NCI-H1694 treated with DMSO at 0.1 percent for 48 hours (cell line): Measurements from ENCODE around the gene MMP25.

Source experiments
- DNase-seq: peaks from one replicate; lab custom pipeline; 2025; lab: John Stamatoyannopoulos, UW

The MMP25 gene

DNA sequence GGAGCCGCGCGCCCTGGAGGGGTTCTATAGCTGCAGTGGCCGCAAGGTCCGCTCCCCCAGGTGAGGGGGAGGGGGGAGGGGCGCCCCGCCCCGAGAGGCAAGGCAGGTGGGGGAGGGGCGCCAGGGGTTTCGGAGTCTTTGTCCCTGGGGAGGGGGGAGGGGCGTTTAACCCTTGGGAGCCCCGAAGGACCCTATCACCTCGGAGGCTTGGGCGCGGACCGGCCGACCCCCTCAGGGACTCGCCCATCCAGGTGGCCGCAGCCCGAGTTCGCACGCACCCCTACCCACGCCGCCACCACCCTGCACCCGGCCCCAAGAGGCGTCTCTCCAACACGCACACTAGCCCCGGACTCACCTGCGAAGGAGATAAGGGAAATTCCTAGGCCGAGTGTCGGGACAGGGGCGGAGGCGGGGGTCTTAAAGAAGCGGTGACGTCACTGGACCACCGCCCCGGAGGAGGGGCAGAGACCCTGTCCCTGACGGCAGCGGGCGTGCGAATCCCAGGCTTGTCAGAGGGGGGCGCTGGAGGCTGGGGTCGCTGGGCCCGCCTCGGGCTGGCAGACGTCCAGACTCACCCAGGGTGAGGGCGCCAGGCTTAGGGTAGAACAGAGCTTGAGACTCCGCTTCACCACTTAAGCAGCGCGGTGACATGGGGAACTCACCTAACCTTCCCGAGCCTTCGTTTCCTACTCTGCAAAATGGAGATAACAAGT is 28.4 kb upstream of the MMP25 start, which contains the start of gene CLDN6:
TSS of gene CLDN6 (minus strand) at position 390 of the 713 bp plus-strand sequence. CDS start 2,162 bp downstream, outside the sequence.
- DNase-seq = peak; percentile 21

DNA sequence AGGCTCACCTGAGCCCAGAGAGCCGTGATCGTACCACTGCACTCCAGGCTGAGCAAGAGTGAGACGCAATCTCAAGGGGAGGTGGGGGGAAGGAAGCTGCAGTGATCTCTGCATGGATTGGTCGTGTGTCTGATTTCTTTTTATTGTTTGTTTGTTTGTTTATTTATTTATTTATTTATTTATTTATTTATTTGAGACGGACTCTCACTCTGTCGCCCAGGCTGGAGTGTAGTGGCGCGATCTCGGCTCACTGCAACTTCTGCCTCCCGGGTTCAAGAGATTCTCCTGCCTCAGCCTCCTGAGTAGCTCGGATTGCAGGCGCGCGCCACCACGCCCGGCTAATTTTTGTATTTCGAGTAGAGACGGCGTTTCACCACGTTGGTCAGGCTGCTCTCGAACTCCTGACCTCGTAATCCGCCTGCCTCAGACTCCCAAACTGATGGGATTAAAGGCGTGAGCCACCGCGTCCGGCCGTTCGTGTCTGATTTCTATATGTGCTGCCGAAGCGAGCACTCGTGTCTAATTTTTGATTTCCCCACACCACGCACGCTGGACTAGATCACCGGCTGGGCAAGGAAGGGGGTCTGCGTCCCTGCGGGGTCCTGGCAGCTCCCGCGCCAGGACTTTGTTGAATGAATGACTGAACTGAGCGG is 26.6 kb upstream of the MMP25 start:
- DNase-seq = no peak

DNA sequence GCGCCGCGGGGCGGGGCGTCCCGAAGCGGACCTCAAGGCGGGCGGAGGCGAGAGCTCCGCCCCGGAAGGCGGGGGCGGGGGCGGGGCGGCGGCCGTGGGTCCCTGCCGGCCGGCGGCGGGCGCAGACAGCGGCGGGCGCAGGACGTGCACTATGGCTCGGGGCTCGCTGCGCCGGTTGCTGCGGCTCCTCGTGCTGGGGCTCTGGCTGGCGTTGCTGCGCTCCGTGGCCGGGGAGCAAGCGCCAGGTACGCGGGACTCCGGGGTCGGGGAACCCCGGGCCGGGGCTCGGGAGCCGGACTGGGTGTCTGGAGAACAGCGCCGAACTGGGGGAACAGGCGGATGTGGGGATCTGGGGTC is 26.1 kb upstream of the MMP25 start, which contains the start of gene TNFRSF12A:
TSS of gene TNFRSF12A (plus strand) at position 122 of the 357 bp plus-strand sequence. CDS start at position 152, 30 bp downstream.
- DNase-seq = peak; percentile 28

DNA sequence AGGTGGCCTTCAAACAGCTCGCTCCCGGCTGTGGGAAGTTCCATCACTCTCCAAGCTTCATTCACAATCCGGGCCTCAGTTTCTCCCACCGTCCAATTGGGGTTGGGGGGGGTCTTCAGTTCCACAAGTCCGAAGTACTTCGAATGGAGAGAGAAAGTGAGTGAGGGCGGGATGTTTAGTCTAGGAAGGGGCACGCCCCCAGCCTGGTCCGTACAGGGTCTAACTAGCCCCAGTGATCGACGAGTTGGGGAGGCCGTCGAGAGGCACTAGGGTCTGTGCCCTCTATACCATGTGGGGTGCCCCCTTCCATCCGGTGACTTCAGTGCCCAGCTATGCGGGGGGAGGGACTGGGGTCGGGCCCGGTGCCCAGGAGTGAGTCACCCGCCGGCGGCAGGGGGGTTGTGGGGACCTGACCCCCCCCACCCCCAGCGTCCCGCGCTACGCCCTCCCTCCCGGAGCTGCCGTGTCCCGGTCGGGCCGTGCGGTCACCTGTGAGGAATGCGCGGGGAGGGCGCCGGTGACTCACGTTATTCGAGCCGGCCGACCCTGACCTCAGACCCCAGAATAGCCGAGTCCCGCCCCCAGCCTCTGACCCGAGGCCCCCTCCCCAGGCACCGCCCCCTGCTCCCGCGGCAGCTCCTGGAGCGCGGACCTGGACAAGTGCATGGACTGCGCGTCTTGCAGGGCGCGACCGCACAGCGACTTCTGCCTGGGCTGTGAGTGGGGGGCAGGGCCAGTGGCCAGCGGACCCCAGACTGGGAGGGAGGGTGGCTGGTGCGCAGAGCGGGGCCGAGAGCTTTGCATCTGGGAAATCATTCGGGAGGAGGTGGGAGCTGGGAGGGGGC is 25.5 kb upstream of the MMP25 start:
- DNase-seq = no peak

DNA sequence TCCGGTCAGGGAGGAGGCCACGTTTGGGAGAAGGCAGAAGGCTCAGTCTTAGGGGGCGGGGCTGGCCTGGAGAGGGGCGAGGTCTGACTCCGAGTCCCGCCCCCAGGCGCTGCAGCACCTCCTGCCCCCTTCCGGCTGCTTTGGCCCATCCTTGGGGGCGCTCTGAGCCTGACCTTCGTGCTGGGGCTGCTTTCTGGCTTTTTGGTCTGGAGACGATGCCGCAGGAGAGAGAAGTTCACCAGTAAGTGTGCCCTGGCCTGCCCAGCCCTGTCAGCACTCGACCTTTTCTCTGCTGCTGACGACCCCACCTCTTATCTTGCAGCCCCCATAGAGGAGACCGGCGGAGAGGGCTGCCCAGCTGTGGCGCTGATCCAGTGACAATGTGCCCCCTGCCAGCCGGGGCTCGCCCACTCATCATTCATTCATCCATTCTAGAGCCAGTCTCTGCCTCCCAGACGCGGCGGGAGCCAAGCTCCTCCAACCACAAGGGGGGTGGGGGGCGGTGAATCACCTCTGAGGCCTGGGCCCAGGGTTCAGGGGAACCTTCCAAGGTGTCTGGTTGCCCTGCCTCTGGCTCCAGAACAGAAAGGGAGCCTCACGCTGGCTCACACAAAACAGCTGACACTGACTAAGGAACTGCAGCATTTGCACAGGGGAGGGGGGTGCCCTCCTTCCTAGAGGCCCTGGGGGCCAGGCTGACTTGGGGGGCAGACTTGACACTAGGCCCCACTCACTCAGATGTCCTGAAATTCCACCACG is 24.7 kb upstream of the MMP25 start:
- no peak for DNase-seq

DNA sequence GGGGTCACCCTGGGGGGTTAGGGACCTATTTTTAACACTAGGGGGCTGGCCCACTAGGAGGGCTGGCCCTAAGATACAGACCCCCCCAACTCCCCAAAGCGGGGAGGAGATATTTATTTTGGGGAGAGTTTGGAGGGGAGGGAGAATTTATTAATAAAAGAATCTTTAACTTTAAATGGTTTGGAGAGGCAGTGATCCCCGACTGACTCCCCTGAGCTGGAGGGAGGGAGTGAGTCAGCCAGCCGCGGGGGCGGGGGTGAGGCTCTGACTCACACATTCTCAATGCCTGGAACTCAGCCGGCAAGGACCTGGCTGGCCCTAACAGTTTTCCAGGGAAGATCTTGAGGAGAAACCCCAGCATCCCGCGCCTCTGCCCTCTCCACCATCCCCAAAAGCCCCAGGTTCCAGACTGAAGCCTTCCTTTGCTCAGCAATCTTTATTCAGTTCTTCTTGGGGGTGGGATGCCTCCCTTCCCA is 24.1 kb upstream of the MMP25 start:
- DNase-seq = no peak

DNA sequence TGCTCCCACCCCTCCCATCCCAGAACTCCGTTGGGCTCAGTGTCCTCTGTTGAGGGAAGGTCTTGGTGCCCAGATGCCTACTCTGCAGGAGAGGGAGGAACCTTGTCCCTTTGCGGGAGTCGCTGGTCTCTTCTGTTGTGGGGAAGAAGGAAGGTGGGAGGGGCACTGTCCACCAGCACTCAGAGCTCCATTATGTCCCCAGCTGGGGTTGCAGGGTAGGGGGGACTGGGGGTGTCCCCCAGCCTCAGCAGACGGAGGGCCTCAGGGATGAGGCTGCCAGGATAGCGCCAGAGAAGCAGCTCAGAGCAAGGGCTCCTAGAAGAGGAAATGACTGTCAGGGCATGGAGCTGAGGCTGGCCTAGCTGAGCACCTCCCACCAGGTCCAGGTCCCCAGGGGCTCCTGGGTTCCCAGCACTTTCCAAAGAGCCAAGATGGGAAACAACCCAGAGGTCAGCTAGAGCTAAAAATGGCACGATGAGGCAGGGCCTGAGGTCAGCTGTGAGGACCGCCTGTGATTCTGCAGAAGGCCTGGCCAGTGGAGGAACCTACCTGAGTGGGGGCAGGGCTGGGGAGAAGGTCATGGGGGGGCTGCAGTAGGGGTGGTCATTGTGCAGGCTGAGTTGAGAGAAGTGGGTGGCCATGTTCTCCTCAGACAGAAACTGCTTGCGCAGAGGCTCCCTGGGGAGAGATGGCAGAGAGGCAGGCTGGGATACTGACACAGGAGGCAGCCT is 23.5 kb upstream of the MMP25 start:
- no peak for DNase-seq

DNA sequence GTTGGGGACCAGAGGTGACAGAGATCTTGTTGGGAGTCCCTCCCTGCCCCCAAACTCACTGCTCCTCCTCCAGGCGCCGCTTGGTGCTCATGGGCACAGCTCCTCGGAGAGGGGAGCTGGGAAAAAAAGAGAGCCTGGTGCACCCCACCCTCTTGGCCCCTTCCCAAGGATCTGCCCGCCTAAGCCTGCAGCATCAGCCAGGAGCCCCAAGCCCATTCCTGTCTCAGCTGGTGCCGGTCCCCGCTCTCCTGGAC is 23.0 kb upstream of the MMP25 start:
- DNase-seq = peak; percentile 12

DNA sequence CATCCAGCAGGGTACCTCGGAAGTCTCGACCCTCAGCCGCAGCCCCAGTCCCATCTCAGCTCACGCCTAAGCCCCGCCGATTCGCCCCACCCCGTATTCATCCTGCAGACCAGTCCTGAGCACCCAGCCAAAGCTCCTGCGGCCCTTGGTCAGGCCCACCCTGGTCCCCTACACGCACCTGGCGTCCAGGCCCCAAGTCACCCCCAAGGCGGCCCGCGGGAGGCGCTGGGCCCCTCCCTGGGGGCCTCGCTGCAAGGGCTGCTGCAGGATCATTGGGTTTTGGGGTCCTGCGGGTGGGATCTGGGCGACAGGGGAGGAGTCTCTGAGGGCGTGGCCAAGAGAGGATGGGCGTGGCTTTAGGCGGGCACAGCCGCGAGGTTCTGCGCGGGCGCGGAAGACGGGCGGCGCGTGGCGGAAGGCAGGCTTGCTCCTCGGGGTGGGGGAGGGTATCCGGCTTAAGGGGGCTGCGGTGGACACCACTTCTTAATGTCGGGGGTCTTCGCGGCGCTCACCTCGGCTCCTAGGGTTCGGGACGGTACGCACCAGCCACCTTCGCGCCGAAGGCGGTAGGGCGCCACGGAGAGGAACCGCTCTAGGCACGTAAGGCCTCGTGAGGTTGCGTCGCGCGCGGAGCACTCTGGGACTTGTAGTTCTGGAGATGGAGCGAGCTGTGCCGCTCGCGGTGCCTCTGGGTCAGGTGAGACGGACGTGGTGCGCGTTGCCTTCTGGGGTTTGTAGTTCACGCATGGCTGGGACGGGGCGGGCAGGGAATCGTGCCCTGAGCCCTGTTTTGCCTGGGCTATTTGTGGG is 22.5 kb upstream of the MMP25 start, which contains the start of the genes HCFC1R1 and THOC6:
TSS of gene HCFC1R1 (minus strand) at position 274 of the 810 bp plus-strand sequence. CDS start at position 273, 1 bp downstream.
TSS of gene THOC6 (plus strand) at position 367 of the 810 bp plus-strand sequence. CDS start at position 659, 292 bp downstream.
- DNase-seq = peak; percentile 89

DNA sequence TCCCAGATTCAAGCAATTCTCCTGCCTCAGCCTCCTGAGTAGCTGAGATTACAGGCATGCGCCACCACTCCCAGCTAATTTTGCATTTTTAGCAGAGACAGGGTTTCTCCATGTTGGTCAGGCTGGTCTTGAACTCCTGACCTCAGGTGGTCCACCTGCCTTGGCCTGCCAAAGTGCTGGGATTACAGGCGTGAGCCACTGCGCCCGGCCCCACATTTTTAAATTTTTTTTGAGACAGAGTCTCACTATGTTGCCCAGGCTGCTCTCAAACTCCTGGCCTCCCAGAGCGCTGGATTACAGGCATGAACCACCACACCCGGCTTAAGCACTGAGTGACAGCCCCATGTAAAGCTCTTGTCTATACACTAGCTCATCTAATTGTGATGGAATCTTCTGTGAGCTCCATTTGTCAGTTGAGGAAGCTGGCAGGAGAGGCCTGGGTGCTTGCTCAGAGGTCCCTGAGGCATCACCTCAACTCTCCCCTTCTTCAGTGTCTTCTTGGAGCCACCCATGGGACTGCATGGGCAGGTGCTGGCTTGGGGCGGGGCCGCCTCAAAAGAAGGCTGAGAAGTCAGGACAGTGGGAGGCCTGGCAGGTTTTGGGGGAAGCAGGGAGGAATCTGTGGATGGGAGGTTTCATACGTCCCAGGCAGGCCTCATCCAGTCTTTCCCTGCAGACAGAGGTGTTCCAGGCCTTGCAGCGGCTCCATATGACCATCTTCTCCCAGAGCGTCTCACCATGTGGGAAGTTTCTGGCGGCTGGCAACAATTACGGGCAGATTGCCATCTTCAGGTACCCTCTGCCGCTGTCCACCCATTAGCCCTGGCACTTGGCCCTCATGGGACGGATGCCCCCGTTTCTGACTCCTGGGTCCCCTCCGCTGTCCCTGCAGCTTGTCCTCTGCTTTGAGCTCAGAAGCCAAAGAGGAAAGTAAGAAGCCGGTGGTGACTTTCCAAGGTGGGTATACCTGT is 21.0 kb upstream of the MMP25 start:
- DNase-seq = no peak

DNA sequence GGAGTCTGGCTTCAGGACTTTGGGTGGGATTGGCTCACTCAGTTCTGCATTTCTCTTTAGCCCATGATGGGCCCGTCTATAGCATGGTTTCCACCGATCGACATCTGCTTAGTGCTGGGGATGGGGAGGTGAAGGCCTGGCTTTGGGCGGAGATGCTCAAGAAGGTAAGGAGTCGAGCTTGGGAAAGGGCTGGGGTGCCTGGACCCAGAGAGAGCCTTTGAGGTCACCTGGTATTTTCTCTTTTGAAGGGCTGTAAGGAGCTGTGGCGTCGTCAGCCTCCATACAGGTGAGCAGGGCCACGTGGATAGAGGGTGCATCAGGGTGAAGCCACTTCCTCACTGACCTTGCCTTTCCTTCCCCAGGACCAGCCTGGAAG is 20.4 kb upstream of the MMP25 start:
- no peak for DNase-seq

DNA sequence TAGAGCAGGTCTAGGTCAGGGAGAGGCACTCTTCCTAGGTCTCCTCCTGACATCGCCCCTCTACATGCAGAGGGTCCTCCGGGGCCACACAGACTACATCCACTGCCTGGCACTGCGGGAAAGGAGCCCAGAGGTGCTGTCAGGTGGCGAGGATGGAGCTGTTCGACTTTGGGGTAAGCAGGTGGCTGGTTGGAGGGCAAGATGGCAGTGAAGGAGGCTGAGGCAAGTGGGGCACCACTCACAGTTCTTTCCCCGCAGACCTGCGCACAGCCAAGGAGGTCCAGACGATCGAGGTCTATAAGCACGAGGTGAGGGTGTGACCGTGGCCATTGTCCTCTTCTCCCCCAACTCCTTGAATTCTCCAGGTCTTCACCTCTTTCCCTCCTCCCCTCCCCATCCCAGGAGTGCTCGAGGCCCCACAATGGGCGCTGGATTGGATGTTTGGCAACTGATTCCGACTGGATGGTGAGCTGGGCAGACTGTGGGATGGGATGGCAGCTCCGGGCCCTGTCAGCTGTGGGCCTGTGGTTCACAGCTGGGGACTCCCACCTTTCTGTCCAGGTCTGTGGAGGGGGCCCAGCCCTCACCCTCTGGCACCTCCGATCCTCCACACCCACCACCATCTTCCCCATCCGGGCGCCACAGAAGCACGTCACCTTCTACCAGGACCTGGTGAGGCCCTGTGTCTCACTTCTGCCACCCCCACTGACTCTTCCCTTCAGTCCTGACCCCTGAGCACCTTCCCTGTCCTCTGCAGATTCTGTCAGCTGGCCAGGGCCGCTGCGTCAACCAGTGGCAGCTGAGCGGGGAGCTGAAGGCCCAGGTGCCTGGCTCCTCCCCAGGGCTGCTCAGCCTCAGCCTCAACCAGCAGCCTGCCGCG is 19.5 kb upstream of the MMP25 start:
- DNase-seq = no peak

DNA sequence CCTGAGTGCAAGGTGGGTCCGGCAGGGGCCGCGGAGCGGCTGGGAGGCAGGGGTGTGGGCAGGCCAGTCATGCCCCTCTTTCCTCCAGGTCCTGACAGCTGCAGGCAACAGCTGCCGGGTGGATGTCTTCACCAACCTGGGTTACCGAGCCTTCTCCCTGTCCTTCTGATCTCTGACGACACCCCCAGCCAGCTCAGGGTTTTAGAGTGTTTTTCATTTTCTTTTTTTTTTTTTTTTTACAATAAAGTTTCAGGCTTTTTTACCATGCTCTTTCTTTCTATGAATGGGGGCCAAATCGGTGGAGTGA is 18.9 kb upstream of the MMP25 start:
- DNase-seq = no peak

DNA sequence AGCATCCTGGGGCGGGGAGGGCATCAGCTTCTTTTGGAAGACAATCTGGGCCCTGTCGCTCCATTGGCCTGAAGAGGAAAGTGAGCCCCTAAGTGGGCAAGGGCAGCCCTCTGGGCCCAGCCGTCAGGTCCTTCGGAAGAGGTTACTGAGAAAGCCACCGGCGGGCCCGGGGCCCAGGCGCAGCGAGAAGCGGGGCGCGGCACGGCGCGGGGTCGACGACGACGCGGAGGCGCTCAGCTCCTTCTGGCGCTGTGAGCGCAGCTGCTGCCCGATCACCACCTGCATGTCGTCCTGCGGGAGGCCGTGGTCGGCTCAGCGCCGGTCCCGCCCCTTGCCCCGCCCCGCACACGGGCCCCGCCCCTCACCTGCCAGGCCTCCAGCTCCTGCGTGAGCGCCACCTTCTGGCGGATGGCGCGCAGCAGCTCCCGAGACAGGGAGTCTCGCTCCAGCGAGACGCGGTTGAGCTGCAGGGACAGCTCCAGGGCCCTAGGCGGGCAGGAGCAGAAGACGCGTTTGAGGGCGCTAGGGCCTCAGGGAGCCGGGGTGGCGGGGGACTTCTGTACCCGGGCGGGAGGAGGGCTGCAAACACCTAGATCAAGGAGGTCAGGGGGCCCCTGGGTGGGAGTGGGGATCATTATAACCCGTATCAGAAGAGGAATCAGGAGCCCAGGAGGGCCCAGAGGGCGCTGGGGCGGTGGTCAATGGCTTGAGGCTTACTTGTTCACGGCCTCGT is 18.2 kb upstream of the MMP25 start:
- peak; percentile 43 for DNase-seq

DNA sequence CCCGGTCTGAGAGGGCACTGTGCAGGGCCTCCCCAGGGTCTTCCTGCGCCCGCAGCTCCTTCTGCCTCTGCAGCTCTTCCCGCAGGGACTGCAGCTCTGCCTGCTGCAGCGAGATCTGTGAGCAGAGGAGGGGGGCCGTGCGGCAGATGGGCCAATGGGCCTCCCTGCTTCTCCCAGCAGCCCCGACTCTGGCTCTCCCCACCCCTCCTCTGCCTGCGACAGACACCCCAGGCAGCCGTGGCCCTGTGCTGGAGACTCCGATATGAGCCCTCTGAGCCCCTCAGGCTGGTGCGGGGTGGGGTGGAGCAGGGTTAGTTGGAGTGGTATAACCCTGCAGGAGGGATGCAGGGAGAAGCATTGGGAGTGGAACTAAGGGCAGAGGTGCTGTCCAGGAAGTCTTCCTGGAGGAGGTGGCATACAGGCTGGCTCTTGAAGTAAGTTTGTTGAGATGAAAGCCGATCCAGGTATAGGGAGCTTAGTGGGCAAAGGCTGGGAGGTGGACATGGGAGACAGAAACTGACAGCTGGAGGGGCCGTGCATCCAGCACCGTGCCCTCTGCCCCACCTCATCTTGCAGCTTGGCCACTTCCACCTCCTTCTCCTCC is 17.5 kb upstream of the MMP25 start:
- DNase-seq = no peak

DNA sequence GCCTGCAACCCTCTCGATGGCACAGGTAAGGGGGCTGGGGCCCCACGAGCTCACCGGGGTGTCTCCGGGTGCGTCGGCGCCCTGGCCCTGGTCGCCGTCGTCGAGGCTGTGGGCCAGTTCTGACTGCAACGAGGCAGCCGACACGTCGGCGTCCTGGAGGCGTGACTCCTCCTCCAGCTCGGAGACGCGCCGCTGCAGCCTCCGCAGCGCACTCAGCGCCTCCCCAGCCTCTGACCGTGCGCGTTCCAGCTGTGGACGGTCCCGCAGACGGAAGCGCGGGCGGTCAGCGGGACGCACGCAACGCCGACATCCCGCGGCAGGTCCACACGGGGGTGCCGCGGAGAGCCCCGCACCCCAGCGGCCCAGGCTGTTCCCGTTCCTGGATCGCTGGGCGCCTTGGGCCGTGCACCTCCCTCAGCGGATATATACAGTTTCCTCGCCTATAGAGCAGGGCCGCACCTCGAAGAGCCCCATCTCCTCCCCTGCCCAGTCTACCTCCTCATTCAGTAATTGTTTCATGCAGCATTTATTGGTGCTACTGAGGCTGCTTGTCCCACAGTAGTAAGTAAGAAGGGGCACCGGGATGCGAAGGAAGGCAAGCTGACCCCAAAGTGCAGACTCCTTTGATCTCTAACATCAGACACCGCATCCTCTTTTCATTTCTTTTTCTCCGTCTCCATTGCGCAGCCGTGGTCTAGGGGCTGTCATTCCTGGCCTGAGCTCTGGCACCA is 16.7 kb upstream of the MMP25 start:
- DNase-seq = no peak
